Measurements from ENCODE around the gene TMEM131L. TPM values are rescaled to one million over a fixed set of nuclear protein-coding genes. Genes with fewer than 3 reads are reported as not detected.
"Not testable (repeated sequence)": the region's sequence is repeated elsewhere in the genome, so short reads cannot be mapped to it uniquely, and the experiment has no call there.

Gene TMEM131L
- total RNA-seq, 2 experiments from 2014 or later: 51.7 to 52.4 TPM

- H3K27ac Mint-ChIP-seq: peak overlapping the region; percentile 84
- TF ChIP-seq, protein P1, sequence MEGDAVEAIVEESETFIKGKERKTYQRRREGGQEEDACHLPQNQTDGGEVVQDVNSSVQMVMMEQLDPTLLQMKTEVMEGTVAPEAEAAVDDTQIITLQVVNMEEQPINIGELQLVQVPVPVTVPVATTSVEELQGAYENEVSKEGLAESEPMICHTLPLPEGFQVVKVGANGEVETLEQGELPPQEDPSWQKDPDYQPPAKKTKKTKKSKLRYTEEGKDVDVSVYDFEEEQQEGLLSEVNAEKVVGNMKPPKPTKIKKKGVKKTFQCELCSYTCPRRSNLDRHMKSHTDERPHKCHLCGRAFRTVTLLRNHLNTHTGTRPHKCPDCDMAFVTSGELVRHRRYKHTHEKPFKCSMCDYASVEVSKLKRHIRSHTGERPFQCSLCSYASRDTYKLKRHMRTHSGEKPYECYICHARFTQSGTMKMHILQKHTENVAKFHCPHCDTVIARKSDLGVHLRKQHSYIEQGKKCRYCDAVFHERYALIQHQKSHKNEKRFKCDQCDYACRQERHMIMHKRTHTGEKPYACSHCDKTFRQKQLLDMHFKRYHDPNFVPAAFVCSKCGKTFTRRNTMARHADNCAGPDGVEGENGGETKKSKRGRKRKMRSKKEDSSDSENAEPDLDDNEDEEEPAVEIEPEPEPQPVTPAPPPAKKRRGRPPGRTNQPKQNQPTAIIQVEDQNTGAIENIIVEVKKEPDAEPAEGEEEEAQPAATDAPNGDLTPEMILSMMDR (IDR thresholded peaks at IDR 0.05): no peak
- ChIA-PET POLR2A (interaction anchor here (0.6 to 4.2 kb wide), 32 partner anchors 10 to 122 kb away, joined by 3 to 36 read pairs (median 5); partner anchors contain the start of gene MND1), CTCF (interaction anchor here (0.8 to 4.3 kb wide), 18 partner anchors 11 to 175 kb away, joined by 3 to 26 read pairs (median 6); partner anchors contain the start of gene MND1)
- peaks cover 48% of the 10 kb centered on the region for H3K36me3 Mint-ChIP-seq (ENCODE audit: low read depth)
- peaks cover 40% of the 10 kb centered on the region for H3K4me1 Mint-ChIP-seq (ENCODE audit: low read depth)
- H3K4me3 Mint-ChIP-seq: peak overlapping the region; percentile 98
- DNase-seq (peak; percentile 70), ATAC-seq (peak; percentile 15)
- peaks cover 2% of the 10 kb centered on the region for H3K9me3 Mint-ChIP-seq
- intact Hi-C loops (cut with micrococcal nuclease): loop anchor here (1.0 to 5.0 kb wide), 2 partner anchors 35 to 107 kb away; no protein-coding TSS in a partner anchor
- no peaks in the 10 kb centered on the region for H3K27me3 Mint-ChIP-seq
These were observed 1.1 kb downstream of the TMEM131L start for GRCh38 chr4:153466949-153467896.

- H3K27ac Mint-ChIP-seq: peak overlapping the region; percentile 84
- H3K36me3 Mint-ChIP-seq (ENCODE audit: low read depth): peaks cover 54% of the 10 kb centered on the region
- H3K9me3 Mint-ChIP-seq: peaks cover 2% of the 10 kb centered on the region
- TF ChIP-seq, protein P1 (IDR thresholded peaks at IDR 0.05): no peak
- DNase-seq (no peak), ATAC-seq (no peak)
- ChIA-PET CTCF (interaction anchor here (0.8 to 4.3 kb wide), 17 partner anchors 11 to 175 kb away, joined by 3 to 26 read pairs (median 5); partner anchors contain the start of gene MND1), POLR2A (interaction anchor here (0.6 to 6.6 kb wide), 17 partner anchors 9 to 105 kb away, joined by 3 to 36 read pairs (median 6); no protein-coding TSS in a partner anchor)
- H3K27me3 Mint-ChIP-seq: no peaks in the 10 kb centered on the region
- peaks cover 47% of the 10 kb centered on the region for H3K4me1 Mint-ChIP-seq (ENCODE audit: low read depth)
- peak overlapping the region; percentile 98 for H3K4me3 Mint-ChIP-seq
- intact Hi-C loops (cut with micrococcal nuclease): loop anchor here (1.0 to 5.0 kb wide), 4 partner anchors 29 to 106 kb away; no protein-coding TSS in a partner anchor
These were observed 1.7 kb downstream of the TMEM131L start for GRCh38 chr4:153467897-153468262.

- peaks cover 2% of the 10 kb centered on the region for H3K9me3 Mint-ChIP-seq
- ChIA-PET POLR2A (interaction anchor here (1.2 to 6.6 kb wide), 10 partner anchors 14 to 124 kb away, joined by 3 to 36 read pairs (median 6); partner anchors contain the start of gene MND1), CTCF (interaction anchor here (0.7 to 4.3 kb wide), 14 partner anchors 12 to 123 kb away, joined by 3 to 24 read pairs (median 6); no protein-coding TSS in a partner anchor)
- peaks cover 60% of the 10 kb centered on the region for H3K36me3 Mint-ChIP-seq (ENCODE audit: low read depth)
- peak overlapping the region; percentile 84 for H3K27ac Mint-ChIP-seq
- peak; percentile 59 for DNase-seq
- H3K27me3 Mint-ChIP-seq: no peaks in the 10 kb centered on the region
- intact Hi-C loops (cut with micrococcal nuclease): loop anchor here (2.0 to 5.0 kb wide), 3 partner anchors 28 to 54 kb away; no protein-coding TSS in a partner anchor
- H3K4me1 Mint-ChIP-seq (ENCODE audit: low read depth): peaks cover 54% of the 10 kb centered on the region
- TF ChIP-seq, protein P1 (IDR thresholded peaks at IDR 0.05): no peak
- peak overlapping the region; percentile 98 for H3K4me3 Mint-ChIP-seq
- peak; percentile 17 for ATAC-seq
These were observed 2.4 kb downstream of the TMEM131L start for GRCh38 chr4:153468587-153468986.

DNA sequence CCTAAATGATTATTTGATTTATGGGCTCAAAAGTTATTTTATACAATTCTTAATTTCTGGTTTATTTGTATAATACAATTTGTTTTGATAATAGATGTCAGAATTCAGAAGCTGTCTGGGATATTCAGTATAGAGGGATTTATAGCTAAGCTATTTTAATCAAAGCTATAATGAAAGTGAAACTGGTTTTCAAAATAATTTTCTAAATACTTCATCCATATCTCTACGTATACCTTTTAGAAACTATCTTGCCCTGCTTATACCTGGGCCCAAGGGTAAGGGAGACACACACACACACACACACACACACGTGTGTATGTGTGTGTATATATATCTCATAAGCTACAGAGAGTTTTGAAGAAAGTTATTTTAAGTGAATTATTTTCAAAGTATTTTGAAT lies 2.9 kb downstream of the TMEM131L start:
- TF ChIP-seq, protein P1 (IDR thresholded peaks at IDR 0.05): no peak

GRCh38 chr4:153471071-153471697 lies 5.0 kb downstream of the TMEM131L start:
- intact Hi-C loops (cut with micrococcal nuclease): loop anchor here (2.0 kb wide), 1 partner anchor 18 kb away; no protein-coding TSS in a partner anchor

More for the DNA sequence above, 2.9 kb downstream of the TMEM131L start:
- H3K9me3 Mint-ChIP-seq: peaks cover 2% of the 10 kb centered on the region
- H3K4me3 Mint-ChIP-seq: peak overlapping the region; percentile 98
- ATAC-seq: no peak
- H3K4me1 Mint-ChIP-seq (ENCODE audit: low read depth): peaks cover 58% of the 10 kb centered on the region
- ChIA-PET CTCF (interaction anchor here (0.7 to 4.3 kb wide), 10 partner anchors 13 to 176 kb away, joined by 3 to 24 read pairs (median 4); no protein-coding TSS in a partner anchor), POLR2A (interaction anchor here (1.0 to 6.6 kb wide), 6 partner anchors 13 to 124 kb away, joined by 3 to 36 read pairs (median 5); partner anchors contain the start of gene MND1)
- H3K27ac Mint-ChIP-seq: peak overlapping the region; percentile 84
- no peak for DNase-seq
- H3K36me3 Mint-ChIP-seq (ENCODE audit: low read depth): peaks cover 65% of the 10 kb centered on the region
- no peaks in the 10 kb centered on the region for H3K27me3 Mint-ChIP-seq
- intact Hi-C loops (cut with micrococcal nuclease): loop anchor here (2.0 to 5.0 kb wide), 3 partner anchors 28 to 54 kb away; no protein-coding TSS in a partner anchor

More at GRCh38 chr4:153471071-153471697, 5.0 kb downstream of the TMEM131L start:
- POLR2A ChIA-PET: interaction anchor here (2.4 to 6.6 kb wide), 3 partner anchors 11 to 65 kb away, joined by 5 to 36 read pairs (median 19); no protein-coding TSS in a partner anchor
- CTCF ChIA-PET: interaction anchor here (1.3 kb wide), 1 partner anchor 38 kb away, joined by 3 read pairs; no protein-coding TSS in a partner anchor
- Mint-ChIP-seq H3K4me3 (peak overlapping the region; percentile 98), H3K4me1 (ENCODE audit: low read depth) (peaks cover 62% of the 10 kb centered on the region), H3K36me3 (ENCODE audit: low read depth) (peaks cover 82% of the 10 kb centered on the region), H3K27ac (peak overlapping the region; percentile 84)
- peak; percentile 52 for DNase-seq
- H3K27me3 Mint-ChIP-seq, H3K9me3 Mint-ChIP-seq, ATAC-seq: not testable (repeated sequence)
